Measurements from ENCODE around the gene SLC24A3. TPM values are rescaled to one million over a fixed set of nuclear protein-coding genes. Genes with fewer than 3 reads are reported as not detected.

Gene SLC24A3
- total RNA-seq, 2 donors from 2014 or later: 1.4 to 3.7 TPM

GRCh38 chr20:19406381-19406780, 193.9 kb downstream of the SLC24A3 start:
- no peaks in the 10 kb centered on the region for H3K36me3 ChIP-seq
- no peak for TF ChIP-seq CTCF (IDR thresholded peaks at IDR 0.05)
- H3K27me3 ChIP-seq: no peaks in the 10 kb centered on the region
- no peak overlapping the region for H3K4me3 ChIP-seq
- no peaks in the 10 kb centered on the region for H3K4me1 ChIP-seq
- H3K9me3 ChIP-seq: no peaks in the 10 kb centered on the region
- H3K27ac ChIP-seq: no peak overlapping the region
- no peak for DNase-seq (ENCODE audit: low spot score)

GRCh38 chr20:19407196-19407595, 194.8 kb downstream of the SLC24A3 start:
- Histone ChIP-seq H3K4me3 (no peak overlapping the region), H3K27me3 (no peaks in the 10 kb centered on the region), H3K9me3 (no peaks in the 10 kb centered on the region), H3K4me1 (no peaks in the 10 kb centered on the region), H3K27ac (no peak overlapping the region), H3K36me3 (no peaks in the 10 kb centered on the region)
- no peak for DNase-seq (ENCODE audit: low spot score)
- no peak for TF ChIP-seq CTCF (IDR thresholded peaks at IDR 0.05)

DNA sequence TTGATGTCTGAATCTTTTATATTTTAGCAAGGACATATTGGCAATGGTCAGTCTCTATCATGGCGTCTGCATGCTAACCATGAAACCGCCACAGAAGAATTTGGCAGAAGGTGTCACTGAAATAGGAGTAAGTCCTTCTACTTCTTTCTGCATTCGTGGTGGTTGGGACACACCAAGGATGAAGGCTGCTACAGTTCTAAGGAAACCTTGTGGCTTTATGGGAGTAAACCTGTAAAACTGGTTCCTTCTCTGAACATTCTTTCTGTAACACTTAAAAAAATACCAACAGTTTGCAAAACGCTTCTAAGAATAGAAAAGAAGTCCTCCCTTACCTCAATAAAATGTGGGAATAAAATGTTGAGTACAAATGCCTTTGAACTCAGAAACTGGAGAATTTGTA, 195.3 kb downstream of the SLC24A3 start:
- H3K27ac ChIP-seq: no peak overlapping the region
- H3K36me3 ChIP-seq: no peaks in the 10 kb centered on the region
- H3K4me1 ChIP-seq: no peaks in the 10 kb centered on the region
- no peak for DNase-seq (ENCODE audit: low spot score)
- no peaks in the 10 kb centered on the region for H3K27me3 ChIP-seq
- H3K9me3 ChIP-seq: no peaks in the 10 kb centered on the region
- H3K4me3 ChIP-seq: no peak overlapping the region
- TF ChIP-seq CTCF (IDR thresholded peaks at IDR 0.05): no peak

- H3K9me3 ChIP-seq: no peaks in the 10 kb centered on the region
- no peak overlapping the region for H3K4me3 ChIP-seq
- TF ChIP-seq CTCF (IDR thresholded peaks at IDR 0.05): no peak
- H3K27ac ChIP-seq: no peak overlapping the region
- no peak for DNase-seq (ENCODE audit: low spot score)
- H3K27me3 ChIP-seq: no peaks in the 10 kb centered on the region
- no peaks in the 10 kb centered on the region for H3K36me3 ChIP-seq
- no peaks in the 10 kb centered on the region for H3K4me1 ChIP-seq
Observed at GRCh38 chr20:19408971-19409370, 196.5 kb downstream of the SLC24A3 start.

GRCh38 chr20:19411811-19412210, 199.4 kb downstream of the SLC24A3 start:
- Histone ChIP-seq H3K27ac (no peak overlapping the region), H3K4me1 (no peaks in the 10 kb centered on the region), H3K27me3 (no peaks in the 10 kb centered on the region), H3K36me3 (no peaks in the 10 kb centered on the region), H3K4me3 (no peak overlapping the region), H3K9me3 (no peaks in the 10 kb centered on the region)
- no peak for TF ChIP-seq CTCF (IDR thresholded peaks at IDR 0.05)
- no peak for DNase-seq (ENCODE audit: low spot score)

- no peak for TF ChIP-seq CTCF (IDR thresholded peaks at IDR 0.05)
- no peak overlapping the region for H3K27ac ChIP-seq
Observed at GRCh38 chr20:19412254-19412653, 199.8 kb downstream of the SLC24A3 start.

More at GRCh38 chr20:19412254-19412653, 199.8 kb downstream of the SLC24A3 start:
- Histone ChIP-seq H3K36me3 (no peaks in the 10 kb centered on the region), H3K4me3 (no peak overlapping the region), H3K27me3 (no peaks in the 10 kb centered on the region), H3K9me3 (no peaks in the 10 kb centered on the region), H3K4me1 (no peaks in the 10 kb centered on the region)
- DNase-seq (ENCODE audit: low spot score): no peak
